HFFc6 (cell line): ENCODE measurements around the gene LRRTM4. TPM values are rescaled to one million over a fixed set of nuclear protein-coding genes. Genes with fewer than 3 reads are reported as not detected.

Experiments used
- DNase-seq: peaks from one replicate; pipeline ENCODE4 v3.0.0-alpha.2; 2018
- H3K27ac Mint-ChIP-seq: 2 replicates; pipeline ENCODE4 v1.8.0; 2020; ENCODE audit warnings: mild to moderate bottlenecking, mixed read lengths
- H3K27me3 Mint-ChIP-seq: 2 replicates; pipeline ENCODE4 v1.8.0; 2021; ENCODE audit warnings: mild to moderate bottlenecking, moderate library complexity, mixed read lengths; ENCODE audit not compliant: insufficient read depth
- H3K36me3 Mint-ChIP-seq: 2 replicates; pipeline ENCODE4 v1.8.0; 2021; ENCODE audit warnings: low read depth, mixed read lengths
- H3K4me1 Mint-ChIP-seq: 2 replicates; pipeline ENCODE4 v1.8.0; 2020; ENCODE audit warnings: low read depth, mixed read lengths
- H3K4me3 Mint-ChIP-seq: 2 replicates; pipeline ENCODE4 v1.8.0; 2020; ENCODE audit warnings: mild to moderate bottlenecking, moderate library complexity, mixed read lengths
- H3K9me3 Mint-ChIP-seq: 2 replicates; pipeline ENCODE4 v1.8.0; 2020; ENCODE audit warnings: mild to moderate bottlenecking, mixed read lengths
- CTCF ChIP-seq: fragments of 200-600 bp; sonication (generic); IDR thresholded peaks from 2 replicates; pipeline ENCODE4 v1.5.0; 2021; ENCODE audit warnings: antibody characterized with exemption, mild to moderate bottlenecking
- total RNA-seq, 6 experiments: library from RNA; stranded (reverse); fragmentation: NEBNext Ultra II Directional; extraction: Animal tissue kit (Norgen Biotek cat#: 25700); gene quantifications; 2 replicates in 1 of 6; 3 replicates in 5 of 6; pipeline ENCODE4 v1.2.3, GENCODE V29; 2021

Gene LRRTM4
- total RNA-seq, 6 experiments from 2014 or later: not detected

- H3K9me3 Mint-ChIP-seq: peaks cover 53% of the 10 kb centered on the region
- H3K27me3 Mint-ChIP-seq: no peaks in the 10 kb centered on the region
- no peak overlapping the region for H3K4me3 Mint-ChIP-seq
- H3K27ac Mint-ChIP-seq: no peak overlapping the region
- no peak for DNase-seq
- no peak for TF ChIP-seq CTCF
- no peaks in the 10 kb centered on the region for H3K36me3 Mint-ChIP-seq
- no peaks in the 10 kb centered on the region for H3K4me1 Mint-ChIP-seq
Observed at GRCh38 chr2:76760367-76760704, 761.8 kb downstream of the LRRTM4 start.

- H3K27ac Mint-ChIP-seq: no peak overlapping the region
- H3K4me1 Mint-ChIP-seq: no peaks in the 10 kb centered on the region
- H3K4me3 Mint-ChIP-seq: no peak overlapping the region
- no peak for DNase-seq
- TF ChIP-seq CTCF: no peak
- no peaks in the 10 kb centered on the region for H3K27me3 Mint-ChIP-seq
- no peaks in the 10 kb centered on the region for H3K36me3 Mint-ChIP-seq
- H3K9me3 Mint-ChIP-seq: peaks cover 55% of the 10 kb centered on the region
Observed at GRCh38 chr2:76759634-76760366, 762.4 kb downstream of the LRRTM4 start.

- H3K27ac Mint-ChIP-seq: no peak overlapping the region
- H3K27me3 Mint-ChIP-seq: no peaks in the 10 kb centered on the region
- no peaks in the 10 kb centered on the region for H3K36me3 Mint-ChIP-seq
- H3K4me3 Mint-ChIP-seq: no peak overlapping the region
- no peak for TF ChIP-seq CTCF
- H3K9me3 Mint-ChIP-seq: peaks cover 34% of the 10 kb centered on the region
- DNase-seq: no peak
- H3K4me1 Mint-ChIP-seq: no peaks in the 10 kb centered on the region
Observed at GRCh38 chr2:76752506-76752905, 769.7 kb downstream of the LRRTM4 start.

GRCh38 chr2:76749858-76750257 lies 772.3 kb downstream of the LRRTM4 start:
- no peak overlapping the region for H3K27ac Mint-ChIP-seq
- no peaks in the 10 kb centered on the region for H3K4me1 Mint-ChIP-seq
- no peak for DNase-seq
- no peak overlapping the region for H3K4me3 Mint-ChIP-seq
- H3K36me3 Mint-ChIP-seq: no peaks in the 10 kb centered on the region
- TF ChIP-seq CTCF: no peak
- peaks cover 25% of the 10 kb centered on the region for H3K9me3 Mint-ChIP-seq
- H3K27me3 Mint-ChIP-seq: no peaks in the 10 kb centered on the region

GRCh38 chr2:76748581-76749296 lies 773.4 kb downstream of the LRRTM4 start:
- no peak for TF ChIP-seq CTCF

More at GRCh38 chr2:76748581-76749296, 773.4 kb downstream of the LRRTM4 start:
- Mint-ChIP-seq H3K4me1 (no peaks in the 10 kb centered on the region), H3K27ac (no peak overlapping the region), H3K27me3 (no peaks in the 10 kb centered on the region), H3K4me3 (no peak overlapping the region), H3K9me3 (peaks cover 18% of the 10 kb centered on the region), H3K36me3 (no peaks in the 10 kb centered on the region)
- DNase-seq: no peak
